Stimulated activated naive CD8-positive, alpha-beta T cell treated with anti-CD3 and anti-CD28 coated beads, Interleukin-15, Interleukin-2, amounts not matched to agents 100 ng/mL and 50 ng/mL, for 24 hours (primary cell): Measurements from ENCODE around the gene RLN3.
A peak's percentile ranks its signal among the peaks of the same experiment; 100 is the strongest.

Experiments
- H3K27ac Mint-ChIP-seq: one replicate; pipeline ENCODE4 v1.8.0; 2021; ENCODE audit warnings: mild to moderate bottlenecking, mixed read lengths
- H3K27me3 Mint-ChIP-seq: one replicate; pipeline ENCODE4 v1.8.0; 2021; ENCODE audit warnings: mixed read lengths
- H3K36me3 Mint-ChIP-seq: one replicate; pipeline ENCODE4 v1.8.0; 2021; ENCODE audit warnings: low read depth, mixed read lengths
- H3K4me1 Mint-ChIP-seq: one replicate; pipeline ENCODE4 v1.8.0; 2021; ENCODE audit warnings: low read depth, mixed read lengths
- H3K4me3 Mint-ChIP-seq: one replicate; pipeline ENCODE4 v1.8.0; 2021; ENCODE audit warnings: mild to moderate bottlenecking, mixed read lengths
- H3K9me3 Mint-ChIP-seq: one replicate; pipeline ENCODE4 v1.8.0; 2021; ENCODE audit warnings: mixed read lengths

The RLN3 gene

DNA sequence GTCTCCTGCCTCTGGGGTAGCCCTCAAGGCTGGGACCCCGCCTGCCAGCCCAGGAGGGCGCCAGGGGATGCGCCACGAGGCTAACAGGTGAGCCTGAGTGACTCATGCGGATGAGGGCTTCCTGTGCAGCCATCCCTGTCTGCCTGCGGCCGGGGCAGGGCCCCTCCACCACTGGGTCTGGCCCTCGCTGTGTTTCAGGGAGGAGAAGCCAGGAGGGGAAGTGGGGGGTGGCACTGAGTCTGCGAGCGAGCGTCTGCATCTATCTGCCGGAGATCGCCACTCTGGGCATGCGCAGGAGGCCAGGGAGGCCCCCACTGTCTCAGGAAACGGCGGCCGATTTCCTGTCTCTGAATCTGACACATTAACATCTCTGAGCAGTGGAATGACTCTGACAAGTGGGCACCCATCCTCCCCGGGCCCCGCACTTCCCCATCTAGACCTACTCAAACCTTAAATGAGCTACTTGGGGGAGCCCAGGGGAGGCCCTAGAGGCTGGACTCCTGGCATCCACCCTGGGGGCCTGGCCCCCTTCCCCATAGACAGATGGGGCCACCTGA is 41.5 kb upstream of the RLN3 start:
- Mint-ChIP-seq H3K36me3 (peaks cover 20% of the 10 kb centered on the region), H3K27ac (peak overlapping the region; percentile 96), H3K4me1 (peaks cover 60% of the 10 kb centered on the region), H3K9me3 (no peaks in the 10 kb centered on the region), H3K4me3 (peak overlapping the region; percentile 71), H3K27me3 (no peaks in the 10 kb centered on the region)

DNA sequence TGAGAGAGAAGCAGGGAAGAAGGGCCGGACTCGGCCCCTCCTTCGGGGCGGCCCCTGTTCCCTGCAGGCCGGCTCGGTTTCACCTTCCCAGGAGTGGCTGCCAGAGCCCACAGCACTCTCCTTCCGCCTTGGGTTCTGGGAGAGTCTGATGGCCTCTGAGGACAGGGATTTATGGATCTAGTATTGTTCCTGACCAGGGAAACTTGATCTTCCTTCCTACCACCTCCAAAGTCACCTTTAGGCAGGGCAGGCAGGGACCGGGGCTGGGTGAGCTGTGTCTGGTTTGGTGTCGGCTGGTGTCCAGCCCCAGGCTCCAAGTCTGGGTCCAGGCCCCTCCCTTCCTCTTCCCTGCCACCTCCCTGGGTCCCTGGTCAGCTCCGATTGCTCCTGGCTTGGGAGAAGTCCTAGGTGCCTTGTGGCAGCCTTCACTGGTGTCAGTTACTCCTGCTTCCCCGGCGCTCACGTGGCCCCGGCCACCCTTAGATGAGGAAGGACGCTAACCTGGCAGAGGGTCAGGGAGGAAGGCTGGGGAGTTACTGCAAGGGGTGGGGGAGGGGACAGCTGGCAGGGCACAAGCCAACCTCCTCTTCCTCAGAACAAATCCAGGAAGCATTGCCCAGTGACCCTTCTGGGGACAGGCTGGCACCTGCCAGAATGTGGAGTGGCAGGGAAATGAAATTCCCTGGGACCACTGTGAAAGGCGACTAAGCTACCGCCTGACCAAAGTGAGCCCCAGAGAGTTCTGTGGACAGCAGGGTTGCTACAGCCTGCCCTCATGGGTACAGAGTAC is 40.7 kb upstream of the RLN3 start:
- H3K36me3 Mint-ChIP-seq, result peaks cover 24% of the 10 kb centered on the region
- H3K27ac Mint-ChIP-seq, result peak overlapping the region; percentile 96

GRCh38 chr19:13989487-13989886 is 38.5 kb upstream of the RLN3 start:
- Mint-ChIP-seq H3K27ac (peak overlapping the region; percentile 66), H3K27me3 (no peaks in the 10 kb centered on the region), H3K36me3 (peaks cover 25% of the 10 kb centered on the region), H3K4me3 (no peak overlapping the region), H3K9me3 (no peaks in the 10 kb centered on the region), H3K4me1 (peaks cover 54% of the 10 kb centered on the region)

More for the DNA sequence above, 40.7 kb upstream of the RLN3 start:
- H3K27me3 Mint-ChIP-seq, result no peaks in the 10 kb centered on the region
- peak overlapping the region; percentile 71 for H3K4me3 Mint-ChIP-seq
- H3K9me3 Mint-ChIP-seq, result no peaks in the 10 kb centered on the region
- peaks cover 60% of the 10 kb centered on the region for H3K4me1 Mint-ChIP-seq

- Mint-ChIP-seq H3K27me3 (no peaks in the 10 kb centered on the region), H3K36me3 (peaks cover 25% of the 10 kb centered on the region), H3K4me1 (peaks cover 49% of the 10 kb centered on the region), H3K27ac (peak overlapping the region; percentile 66), H3K4me3 (no peak overlapping the region), H3K9me3 (no peaks in the 10 kb centered on the region)
Observed at GRCh38 chr19:13990085-13990484, 37.9 kb upstream of the RLN3 start.

- Mint-ChIP-seq H3K27me3 (no peaks in the 10 kb centered on the region), H3K36me3 (peaks cover 25% of the 10 kb centered on the region), H3K4me1 (peaks cover 31% of the 10 kb centered on the region), H3K4me3 (no peak overlapping the region), H3K27ac (no peak overlapping the region), H3K9me3 (no peaks in the 10 kb centered on the region)
Observed at GRCh38 chr19:13992025-13992424, 35.9 kb upstream of the RLN3 start.

DNA sequence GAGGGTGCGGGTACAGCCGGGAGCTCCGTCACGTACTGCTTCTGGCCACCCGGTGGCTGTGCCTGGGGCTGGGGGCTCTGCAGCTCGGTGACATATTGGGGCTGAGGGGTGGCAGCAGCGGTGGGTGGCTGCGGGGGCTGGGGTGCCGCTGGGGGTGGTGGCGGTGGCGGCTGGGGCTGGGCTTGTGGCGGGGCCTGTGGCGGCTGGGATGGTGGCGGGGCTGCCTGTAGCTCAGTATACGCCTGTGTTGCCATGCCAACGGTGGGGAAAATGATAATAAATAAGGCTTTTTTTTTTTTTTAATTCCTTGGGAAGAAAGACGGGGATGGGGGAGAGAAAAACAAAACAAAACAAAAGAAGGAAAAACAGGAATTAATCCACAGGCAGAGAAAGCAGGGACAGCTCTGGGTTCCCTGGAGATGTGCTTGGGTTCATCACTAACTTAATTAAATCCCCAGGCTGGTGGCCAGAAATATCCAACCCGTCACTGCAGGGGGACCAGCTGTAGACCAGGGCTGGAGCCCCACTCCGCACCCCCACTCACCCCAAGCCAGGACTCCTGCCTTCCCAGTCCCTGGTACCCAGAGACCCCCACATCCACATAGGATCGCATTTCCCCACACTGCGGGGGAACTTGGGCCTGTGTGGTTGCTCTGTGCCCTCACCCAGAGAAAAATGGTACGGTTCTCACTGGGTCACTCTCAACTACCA is 34.2 kb upstream of the RLN3 start:
- peaks cover 13% of the 10 kb centered on the region for H3K4me1 Mint-ChIP-seq
- no peak overlapping the region for H3K4me3 Mint-ChIP-seq
- H3K36me3 Mint-ChIP-seq, result peaks cover 30% of the 10 kb centered on the region
- H3K9me3 Mint-ChIP-seq, result no peaks in the 10 kb centered on the region
- no peak overlapping the region for H3K27ac Mint-ChIP-seq
- H3K27me3 Mint-ChIP-seq, result no peaks in the 10 kb centered on the region

DNA sequence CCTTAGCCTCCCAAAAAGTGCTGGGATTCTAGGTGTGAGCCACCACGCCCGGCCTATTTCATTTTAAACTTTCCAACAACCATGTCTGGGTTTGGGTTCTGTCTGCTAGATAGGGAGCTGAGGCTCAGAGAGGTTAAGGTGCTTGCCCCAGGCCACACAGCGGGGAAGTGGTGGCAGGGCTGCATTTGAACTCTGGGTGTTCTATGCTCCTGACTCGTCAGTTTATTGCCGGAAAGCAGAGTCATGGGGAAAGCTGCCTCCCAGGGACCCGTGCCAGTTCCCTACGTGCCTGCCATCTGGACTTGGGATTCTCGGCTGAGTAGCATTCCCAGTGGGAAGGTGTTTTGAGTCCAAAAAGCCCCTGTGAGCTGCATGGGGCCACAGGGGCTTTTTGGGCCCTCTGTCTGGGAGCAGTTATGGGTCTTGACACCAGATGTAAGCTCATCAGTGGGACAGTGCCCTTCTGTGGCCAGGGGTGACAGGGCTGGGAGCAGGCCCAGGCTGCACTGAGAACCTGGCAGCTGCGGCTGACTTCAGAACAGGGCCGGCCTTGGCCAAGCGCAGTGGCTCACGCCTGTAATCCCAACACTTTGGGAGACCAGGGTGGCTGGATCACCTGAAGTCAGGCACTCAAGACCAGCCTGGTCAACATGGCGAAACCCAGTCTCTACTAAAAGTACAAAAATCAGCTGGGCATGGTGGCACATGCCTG is 32.8 kb upstream of the RLN3 start:
- Mint-ChIP-seq H3K27ac (no peak overlapping the region), H3K27me3 (no peaks in the 10 kb centered on the region), H3K4me1 (peaks cover 2% of the 10 kb centered on the region), H3K4me3 (no peak overlapping the region), H3K36me3 (peaks cover 23% of the 10 kb centered on the region), H3K9me3 (no peaks in the 10 kb centered on the region)

GRCh38 chr19:13995878-13996765 is 31.8 kb upstream of the RLN3 start:
- H3K27me3 Mint-ChIP-seq, result no peaks in the 10 kb centered on the region
- H3K27ac Mint-ChIP-seq, result no peak overlapping the region
- H3K36me3 Mint-ChIP-seq, result peaks cover 21% of the 10 kb centered on the region
- no peak overlapping the region for H3K4me3 Mint-ChIP-seq
- H3K4me1 Mint-ChIP-seq, result peaks cover 12% of the 10 kb centered on the region
- H3K9me3 Mint-ChIP-seq, result no peaks in the 10 kb centered on the region

GRCh38 chr19:13996928-13997630 is 30.9 kb upstream of the RLN3 start:
- Mint-ChIP-seq H3K9me3 (no peaks in the 10 kb centered on the region), H3K36me3 (peaks cover 17% of the 10 kb centered on the region), H3K4me1 (peaks cover 21% of the 10 kb centered on the region), H3K27me3 (no peaks in the 10 kb centered on the region), H3K27ac (no peak overlapping the region), H3K4me3 (no peak overlapping the region)

GRCh38 chr19:13997631-13997962 is 30.4 kb upstream of the RLN3 start:
- Mint-ChIP-seq H3K4me3 (no peak overlapping the region), H3K27me3 (no peaks in the 10 kb centered on the region), H3K4me1 (peaks cover 27% of the 10 kb centered on the region), H3K36me3 (peaks cover 13% of the 10 kb centered on the region), H3K9me3 (no peaks in the 10 kb centered on the region), H3K27ac (no peak overlapping the region)

- Mint-ChIP-seq H3K4me3 (no peak overlapping the region), H3K36me3 (peaks cover 13% of the 10 kb centered on the region), H3K27ac (no peak overlapping the region), H3K27me3 (no peaks in the 10 kb centered on the region), H3K9me3 (no peaks in the 10 kb centered on the region), H3K4me1 (peaks cover 35% of the 10 kb centered on the region)
Observed at GRCh38 chr19:13998426-13998825, 29.5 kb upstream of the RLN3 start.

DNA sequence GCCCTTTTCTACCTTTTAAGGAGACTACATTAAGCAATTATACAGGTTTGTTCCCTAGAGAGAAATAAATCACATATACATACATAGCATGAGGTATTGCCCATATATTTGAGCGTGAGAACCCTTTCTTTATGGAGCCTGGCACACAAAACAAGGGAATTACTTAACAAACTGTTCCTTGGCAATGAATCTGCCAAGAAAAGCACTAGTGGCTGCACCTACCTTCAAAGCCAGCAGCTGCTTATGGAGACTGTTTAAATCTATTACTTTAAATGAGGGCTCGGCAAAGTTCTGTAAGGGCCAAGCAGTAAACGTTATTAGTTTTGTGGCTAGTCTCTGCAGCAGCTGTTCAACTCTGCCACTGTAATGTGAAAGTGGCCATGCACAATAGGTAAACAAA is 28.9 kb upstream of the RLN3 start:
- Mint-ChIP-seq H3K27ac (no peak overlapping the region), H3K27me3 (no peaks in the 10 kb centered on the region)

GRCh38 chr19:14000691-14001375 is 27.1 kb upstream of the RLN3 start:
- Mint-ChIP-seq H3K4me3 (no peak overlapping the region), H3K4me1 (peaks cover 54% of the 10 kb centered on the region), H3K36me3 (peaks cover 13% of the 10 kb centered on the region), H3K27ac (peak overlapping the region; percentile 73), H3K27me3 (no peaks in the 10 kb centered on the region), H3K9me3 (no peaks in the 10 kb centered on the region)

More for the DNA sequence above, 28.9 kb upstream of the RLN3 start:
- no peak overlapping the region for H3K4me3 Mint-ChIP-seq
- H3K4me1 Mint-ChIP-seq, result peaks cover 40% of the 10 kb centered on the region
- peaks cover 13% of the 10 kb centered on the region for H3K36me3 Mint-ChIP-seq
- no peaks in the 10 kb centered on the region for H3K9me3 Mint-ChIP-seq
